Fibroblast of pulmonary artery (primary cell): ENCODE data around the gene GPR17.

Source experiments
- DNase-seq: peaks from one replicate; pipeline ENCODE4 v3.0.0-alpha.2; 2010; ENCODE audit warnings: low read depth
- H3K4me3 ChIP-seq: replicated peaks from 2 replicates; pipeline ENCODE4 v1.5.1; 2011; ENCODE audit warnings: low read depth, mild to moderate bottlenecking, control low read depth, low read length, moderate library complexity
- CTCF ChIP-seq: IDR thresholded peaks from 2 replicates; pipeline ENCODE4 v1.5.1; 2011; ENCODE audit warnings: mild to moderate bottlenecking, control low read depth, low read length, inconsistent platforms; ENCODE audit errors: missing control alignments

The GPR17 gene

GRCh38 chr2:127670055-127670956 lies 24.4 kb downstream of the GPR17 start:
- DNase-seq, result no peak
- H3K4me3 ChIP-seq, result no peak overlapping the region
- no peak for TF ChIP-seq CTCF

GRCh38 chr2:127670957-127671290 lies 25.0 kb downstream of the GPR17 start:
- DNase-seq, result no peak
- TF ChIP-seq CTCF, result no peak
- no peak overlapping the region for H3K4me3 ChIP-seq

- TF ChIP-seq CTCF, result no peak
- H3K4me3 ChIP-seq, result no peak overlapping the region
- no peak for DNase-seq
Measured at GRCh38 chr2:127671557-127672302, 25.8 kb downstream of the GPR17 start.

GRCh38 chr2:127672341-127673224 lies 26.6 kb downstream of the GPR17 start:
- no peak overlapping the region for H3K4me3 ChIP-seq
- no peak for TF ChIP-seq CTCF
- DNase-seq, result no peak

GRCh38 chr2:127673291-127674069 lies 27.5 kb downstream of the GPR17 start:
- TF ChIP-seq CTCF, result no peak
- no peak overlapping the region for H3K4me3 ChIP-seq
- no peak for DNase-seq
